Stimulated activated CD8-positive, alpha-beta memory T cell treated with anti-CD3 and anti-CD28 coated beads, Interleukin-4, amount 100 ng/mL, for 4 hours (primary cell): ENCODE data around the gene ZNF324.
A peak's percentile ranks its signal among the peaks of the same experiment; 100 is the strongest.
"Not testable (repeated sequence)": the region's sequence is repeated elsewhere in the genome, so short reads cannot be mapped to it uniquely, and the experiment has no call there.

ENCODE experiments used
- DNase-seq, 2 donors: peaks; one replicate each; pipeline ENCODE4 v3.0.0-alpha.2; 2020; ENCODE audit warnings: low read depth in 2 of 2, low spot score in 1 of 2

ZNF324 gene

DNA sequence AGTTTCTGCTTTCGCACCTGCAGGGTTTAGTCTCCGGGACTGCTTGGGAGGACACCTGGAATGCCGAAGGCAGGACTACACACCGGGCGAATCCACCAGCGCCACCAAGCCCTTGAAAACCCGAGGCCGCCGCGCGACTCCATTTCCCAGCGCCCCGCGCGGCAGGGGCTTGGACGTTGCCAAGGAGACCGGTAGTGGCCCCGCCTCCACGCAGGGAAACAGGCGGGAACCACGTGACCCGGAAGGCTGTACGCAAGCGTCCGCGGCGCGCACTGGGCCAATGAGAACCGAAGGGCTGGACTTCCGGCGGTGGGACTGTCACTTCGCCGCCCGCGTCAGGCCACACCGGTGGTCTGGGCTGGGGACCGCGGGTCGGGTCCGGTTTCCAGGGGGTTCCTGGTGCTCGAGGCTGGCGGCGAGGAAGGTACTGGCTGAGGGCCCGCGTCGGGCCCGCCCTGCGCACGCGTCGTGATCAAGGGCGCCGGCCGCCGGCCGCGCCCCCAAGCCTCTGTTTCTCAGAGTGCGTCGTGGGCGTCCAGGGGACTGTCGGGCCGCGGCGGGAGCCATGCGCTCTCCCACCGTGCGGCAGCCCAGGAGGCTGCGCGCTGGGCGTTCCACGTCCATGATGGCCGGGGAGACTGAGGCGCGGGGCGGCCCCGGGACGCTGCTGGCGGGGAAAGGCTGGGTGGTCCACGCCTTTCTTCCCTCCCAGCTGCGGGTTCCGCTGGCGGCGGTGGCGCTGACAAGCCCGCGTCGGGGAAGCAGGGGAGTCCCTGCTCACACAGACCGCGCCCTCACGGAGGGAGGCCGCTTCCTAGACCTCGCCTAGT, at the start of gene ZNF324:
TSS of gene ZNF324 (plus strand) at position 321 of the 830 bp plus-strand sequence. CDS start 2,106 bp downstream, outside the sequence.
- peak; percentile 94 to 96 for DNase-seq

DNA sequence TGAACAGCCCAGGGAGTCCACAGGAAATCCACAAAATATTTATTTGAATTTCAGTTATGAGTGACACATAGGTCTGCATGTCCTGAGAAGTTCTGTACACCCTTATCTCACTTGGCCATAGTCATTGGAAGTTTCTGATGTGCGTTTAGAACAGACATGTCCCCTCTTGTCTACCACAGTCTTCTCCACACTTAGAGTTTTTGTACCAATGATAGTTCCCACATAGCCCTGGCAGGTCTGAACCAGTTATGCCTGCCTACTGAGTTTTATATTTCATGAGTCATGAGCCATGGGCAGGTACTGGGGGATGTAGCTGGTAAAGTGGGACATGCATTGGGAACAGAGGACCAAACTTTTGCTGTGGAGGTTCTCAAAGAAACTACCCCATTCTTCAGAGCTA, 38.3 kb upstream of the ZNF324 start:
- no peak for DNase-seq

DNA sequence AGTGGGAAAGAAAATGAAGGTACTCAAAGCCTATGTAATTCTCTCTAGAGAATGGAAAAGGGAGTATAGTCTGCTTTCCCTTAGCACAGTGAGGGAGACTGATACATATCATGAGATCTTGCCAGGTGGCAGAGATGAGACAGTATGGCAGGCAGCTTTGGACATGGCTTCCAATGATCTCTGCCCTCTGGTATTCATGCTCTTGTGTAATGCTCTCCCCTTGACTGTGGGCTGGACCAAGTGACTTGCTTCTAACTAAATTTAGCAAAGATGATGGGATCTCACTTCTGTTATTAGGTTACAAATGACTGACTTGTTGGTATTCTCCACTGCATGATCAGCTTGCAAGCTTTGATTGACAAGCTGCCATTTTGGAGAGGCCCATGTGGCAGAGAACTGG, 37.1 kb upstream of the ZNF324 start:
- no peak for DNase-seq

DNA sequence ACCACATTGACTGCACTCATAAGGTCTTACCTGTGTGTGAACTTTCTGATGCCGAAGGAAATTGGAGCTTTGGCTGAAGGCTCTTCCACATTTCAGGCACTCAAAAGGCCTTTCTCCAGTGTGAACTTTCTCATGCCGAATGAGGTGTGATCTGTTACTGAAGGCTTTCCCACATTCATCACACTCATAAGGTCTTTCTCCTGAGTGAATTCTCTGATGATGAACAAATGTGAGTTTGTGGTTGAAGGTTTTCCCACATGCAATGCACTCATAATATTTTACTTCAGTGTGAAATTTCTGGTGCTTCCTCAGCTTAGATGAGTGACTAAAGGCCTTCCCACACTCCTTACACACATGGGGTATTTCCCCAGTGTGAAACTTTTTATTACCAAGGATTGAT, 32.7 kb upstream of the ZNF324 start:
- no peak for DNase-seq

DNA sequence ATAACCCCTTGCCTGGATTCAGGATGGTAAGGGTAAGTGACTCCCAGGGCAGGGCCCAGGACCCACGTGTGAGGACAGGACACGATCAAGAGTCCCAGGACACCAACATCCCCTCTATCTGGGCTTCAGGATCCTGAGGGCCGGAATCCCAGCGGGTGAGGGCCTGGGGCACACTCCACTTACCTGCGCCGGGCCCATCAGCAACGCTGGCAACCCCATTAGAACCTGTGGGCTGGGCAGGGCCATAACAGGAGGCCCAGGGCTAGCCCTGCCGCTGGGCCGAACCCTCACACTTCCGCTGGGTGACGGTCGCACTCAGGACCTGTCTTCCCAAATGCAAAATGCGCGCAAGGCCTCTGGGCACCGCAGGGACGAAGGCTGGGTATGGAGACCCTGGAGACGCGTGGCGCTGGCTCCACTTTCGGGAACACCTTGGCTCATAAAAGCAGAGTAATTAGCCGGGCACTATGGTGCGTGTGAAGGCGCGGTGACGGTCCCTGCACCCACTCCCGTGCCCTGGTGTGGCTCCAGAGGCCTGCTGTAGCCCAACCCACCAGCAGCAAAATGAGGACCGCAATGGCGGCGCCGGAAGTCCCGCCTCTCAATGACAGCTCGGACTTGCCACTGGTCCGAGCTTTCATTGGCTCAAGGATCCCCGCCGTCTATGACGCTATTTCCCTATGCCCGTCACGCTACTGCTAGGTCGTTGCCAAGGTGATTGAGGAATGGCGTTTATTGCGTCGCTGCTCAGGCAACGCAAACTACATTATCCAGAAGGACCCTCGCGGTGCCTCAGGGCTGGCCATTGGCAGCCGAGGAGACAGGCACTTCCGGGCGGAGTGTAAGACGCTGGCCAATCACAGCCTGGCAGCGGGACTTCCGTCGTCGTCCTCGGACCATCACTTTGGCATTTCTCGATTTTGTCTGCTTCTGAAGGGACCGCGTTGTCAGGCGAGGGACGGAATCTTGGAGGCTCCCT, 27.0 kb upstream of the ZNF324 start, which contains the start of gene ZNF132:
TSS of gene ZNF132 (minus strand) at position 578 of the 979 bp plus-strand sequence. CDS start at position 246, 332 bp downstream.
- peak; percentile 81 to 90 for DNase-seq

DNA sequence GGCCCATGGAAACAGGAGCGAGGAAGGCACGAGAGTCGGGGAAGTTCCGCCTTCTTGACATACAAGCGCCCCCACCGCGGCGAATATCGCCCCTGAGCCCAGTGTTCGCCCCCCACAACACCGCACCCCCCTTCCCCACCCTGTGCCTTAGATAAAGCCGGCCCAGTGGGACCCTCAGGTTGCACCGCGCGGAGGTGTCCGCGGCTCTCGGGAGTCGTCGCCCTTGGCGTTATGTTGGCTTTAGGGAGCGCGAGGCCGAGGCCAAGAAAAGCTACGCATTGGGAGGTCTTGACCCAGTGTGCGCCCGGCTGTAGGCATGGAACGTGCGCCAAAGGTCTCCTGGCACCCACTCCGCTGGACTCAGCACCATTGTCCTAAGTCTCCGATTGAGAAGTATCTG, 26.3 kb upstream of the ZNF324 start:
- DNase-seq = no peak

DNA sequence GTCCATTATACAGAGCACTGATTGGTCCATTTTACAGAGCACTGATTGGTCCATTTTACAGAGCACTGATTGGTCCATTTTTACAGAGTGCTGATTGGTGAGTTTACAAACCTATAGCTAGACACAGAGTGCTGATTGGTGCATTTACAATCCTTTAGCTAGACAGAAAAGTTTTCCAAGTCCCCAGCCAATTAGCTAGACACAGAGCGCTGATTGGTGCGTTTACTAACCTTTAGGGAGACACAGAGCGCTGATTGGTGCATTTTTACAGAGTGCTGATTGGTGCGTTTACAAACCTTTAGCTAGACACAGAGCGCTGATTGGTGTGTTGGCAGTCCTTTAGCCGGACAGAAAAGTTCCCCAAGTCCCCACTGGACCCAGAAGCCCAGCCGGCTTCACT, 23.9 kb upstream of the ZNF324 start:
- DNase-seq = not testable (repeated sequence)

DNA sequence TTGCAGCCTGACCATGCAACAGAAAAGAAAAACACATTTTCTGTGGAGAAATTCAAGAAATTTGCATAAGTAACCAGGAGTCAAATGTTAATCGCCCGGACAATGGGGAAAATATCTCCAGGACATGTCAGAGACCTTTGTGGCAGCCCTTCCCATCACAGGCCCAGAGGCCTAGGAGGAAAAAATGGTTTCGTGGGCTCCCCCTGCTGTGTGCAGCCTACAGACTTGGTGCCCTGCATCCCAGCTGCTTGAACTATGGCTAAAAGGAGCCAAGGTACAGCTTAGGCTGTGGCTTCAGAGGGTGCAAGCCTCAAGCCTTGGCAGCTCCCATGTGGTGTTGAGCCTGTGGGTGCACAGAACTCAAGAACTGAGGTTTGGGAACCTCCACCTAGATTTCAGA, 18.0 kb upstream of the ZNF324 start:
- DNase-seq = not testable (repeated sequence)

DNA sequence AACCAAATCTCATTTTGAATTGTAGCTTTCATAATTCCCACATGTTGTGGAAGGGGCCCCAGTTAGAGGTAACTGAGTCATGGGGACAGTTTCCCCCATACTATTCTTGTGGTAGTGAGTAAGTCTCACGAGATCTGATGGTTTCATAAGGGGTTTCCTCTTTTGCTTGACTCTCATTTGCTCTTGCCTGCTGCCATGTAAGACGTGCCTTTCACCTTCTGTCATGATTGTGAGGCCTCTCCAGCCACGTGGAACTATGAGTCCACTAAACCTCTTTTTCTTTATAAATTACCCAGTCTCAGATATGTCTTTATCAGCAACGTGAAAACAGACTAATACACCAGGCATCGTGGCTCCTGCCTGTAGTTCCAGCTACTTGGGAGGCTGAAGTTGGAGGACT, 16.9 kb upstream of the ZNF324 start:
- DNase-seq = not testable (repeated sequence)

DNA sequence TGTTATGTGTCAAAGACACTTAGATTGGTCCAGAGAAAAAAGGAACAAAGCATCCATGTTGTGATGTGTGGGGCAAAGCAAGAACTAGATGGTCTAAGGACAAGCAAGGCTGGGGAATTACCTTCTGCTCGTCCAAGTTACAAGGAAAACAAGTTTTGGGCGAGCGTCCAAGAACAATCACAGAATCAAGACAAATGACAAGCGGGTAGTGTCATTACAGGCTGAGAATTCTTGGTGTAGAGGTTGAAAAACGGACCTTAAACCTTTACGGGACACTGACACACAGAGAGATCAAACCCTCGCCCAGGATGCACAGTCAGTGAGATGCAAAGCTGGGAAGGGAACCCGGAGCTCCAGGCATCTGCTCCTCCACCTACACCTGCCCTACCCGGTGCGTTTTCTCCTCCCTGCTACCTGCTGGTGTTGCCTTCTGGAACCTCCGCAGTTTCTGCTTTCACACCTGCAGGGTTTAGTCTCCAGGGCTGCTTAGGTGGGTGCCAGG, 16.0 kb upstream of the ZNF324 start:
- no peak for DNase-seq

DNA sequence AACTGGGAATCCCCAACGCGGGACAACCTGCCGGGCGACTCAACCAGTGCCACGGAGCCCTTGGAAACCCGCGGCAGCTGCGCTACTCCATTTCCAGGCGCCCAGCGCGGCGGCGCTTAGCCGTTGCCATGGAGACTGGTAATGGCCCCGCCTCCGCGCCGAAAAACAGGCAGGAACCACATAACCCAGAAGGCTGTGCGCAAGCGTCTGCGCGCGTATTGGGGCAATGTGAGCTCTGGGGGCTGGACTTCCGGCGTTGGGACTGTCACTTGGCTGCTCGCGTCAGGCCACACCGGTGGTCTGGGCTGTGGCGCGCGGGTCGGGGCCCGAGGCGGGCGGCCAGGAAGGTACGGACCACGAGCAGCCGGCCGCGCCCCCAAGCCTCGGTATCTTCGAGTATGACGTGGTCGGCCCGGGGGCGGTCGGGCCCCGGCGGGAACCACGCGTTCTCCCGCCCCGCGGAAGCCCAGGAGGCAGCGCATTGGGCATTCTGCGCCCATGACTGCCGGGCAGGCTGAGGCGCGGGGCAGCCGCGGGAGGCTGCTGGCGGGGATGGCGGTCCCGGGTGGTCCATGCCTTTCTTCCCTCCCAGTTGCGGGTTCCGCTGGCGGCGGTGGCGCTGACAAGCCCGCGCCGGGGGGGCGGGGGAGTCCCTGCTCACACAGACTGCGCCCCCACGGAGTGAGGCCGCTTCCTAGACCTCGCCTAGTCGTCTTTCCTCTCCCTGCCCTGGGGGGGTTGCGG, 15.3 kb upstream of the ZNF324 start, which contains the start of gene ZNF324B:
TSS of gene ZNF324B (plus strand) at position 265 of the 744 bp plus-strand sequence. CDS start 2,080 bp downstream, outside the sequence.
- peak; percentile 91 to 93 for DNase-seq

DNA sequence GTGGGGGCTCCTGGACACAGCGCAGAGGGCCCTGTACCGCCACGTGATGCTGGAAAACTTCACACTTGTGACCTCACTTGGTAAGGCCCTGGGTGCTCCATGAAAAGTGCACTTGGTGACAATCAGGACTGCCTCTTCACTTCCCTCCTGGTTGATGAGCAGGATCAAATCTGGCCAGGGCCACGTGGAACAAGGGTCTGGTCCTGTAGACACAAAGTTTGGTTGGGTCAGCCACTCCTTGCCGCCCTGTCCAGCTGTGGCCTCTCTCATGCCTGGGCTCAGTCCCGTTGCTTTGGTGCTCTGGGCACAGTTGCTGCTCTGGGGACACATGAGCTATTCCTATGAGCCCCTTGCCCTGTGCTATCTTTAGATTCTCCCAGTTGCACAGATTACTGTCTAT, 13.1 kb upstream of the ZNF324 start:
- DNase-seq = no peak

DNA sequence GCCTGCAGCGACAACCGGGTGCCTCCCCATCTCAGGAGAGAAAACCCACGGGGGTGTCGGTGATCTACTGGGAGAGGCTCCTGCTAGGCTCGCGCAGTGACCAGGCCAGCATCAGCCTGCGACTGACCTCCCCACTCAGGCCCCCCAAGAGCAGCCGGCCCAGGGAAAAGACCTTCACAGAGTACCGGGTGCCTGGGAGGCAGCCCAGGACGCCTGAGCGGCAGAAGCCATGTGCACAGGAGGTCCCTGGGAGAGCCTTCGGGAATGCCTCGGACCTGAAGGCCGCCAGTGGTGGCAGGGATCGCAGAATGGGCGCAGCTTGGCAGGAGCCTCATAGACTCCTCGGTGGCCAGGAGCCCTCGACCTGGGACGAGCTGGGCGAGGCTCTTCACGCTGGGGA, 11.6 kb upstream of the ZNF324 start:
- DNase-seq = no peak

DNA sequence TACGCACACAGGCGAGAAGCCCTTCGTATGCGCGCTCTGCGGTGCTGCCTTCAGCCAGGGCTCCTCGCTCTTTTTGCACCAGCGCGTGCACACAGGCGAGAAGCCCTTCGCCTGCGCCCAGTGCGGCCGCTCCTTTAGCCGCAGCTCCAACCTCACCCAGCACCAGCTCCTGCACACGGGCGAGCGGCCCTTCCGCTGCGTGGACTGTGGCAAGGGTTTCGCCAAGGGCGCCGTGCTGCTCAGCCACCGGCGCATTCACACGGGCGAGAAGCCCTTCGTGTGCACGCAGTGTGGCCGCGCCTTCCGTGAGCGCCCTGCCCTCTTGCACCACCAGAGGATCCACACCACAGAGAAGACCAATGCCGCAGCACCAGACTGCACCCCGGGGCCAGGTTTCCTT, 10.8 kb upstream of the ZNF324 start:
- DNase-seq = no peak

DNA sequence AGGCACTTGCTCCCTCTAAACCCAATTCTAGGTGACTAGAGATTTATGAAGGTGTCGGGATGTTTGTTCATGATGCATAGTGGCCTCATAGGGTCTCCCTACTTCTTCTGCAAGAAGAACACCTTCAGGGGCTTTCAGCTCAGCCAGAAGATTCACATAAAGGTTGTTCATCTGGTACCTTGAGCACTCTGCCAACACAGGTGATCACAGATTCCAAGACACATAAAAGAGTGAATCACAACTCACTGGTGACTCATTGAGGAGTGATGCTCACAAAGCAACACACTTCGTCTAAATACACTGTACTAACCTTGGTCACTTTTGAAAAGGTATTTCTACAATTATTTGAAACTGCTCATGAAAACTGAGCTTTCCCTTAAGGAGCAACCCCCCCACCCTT, 6.8 kb upstream of the ZNF324 start:
- DNase-seq = no peak

DNA sequence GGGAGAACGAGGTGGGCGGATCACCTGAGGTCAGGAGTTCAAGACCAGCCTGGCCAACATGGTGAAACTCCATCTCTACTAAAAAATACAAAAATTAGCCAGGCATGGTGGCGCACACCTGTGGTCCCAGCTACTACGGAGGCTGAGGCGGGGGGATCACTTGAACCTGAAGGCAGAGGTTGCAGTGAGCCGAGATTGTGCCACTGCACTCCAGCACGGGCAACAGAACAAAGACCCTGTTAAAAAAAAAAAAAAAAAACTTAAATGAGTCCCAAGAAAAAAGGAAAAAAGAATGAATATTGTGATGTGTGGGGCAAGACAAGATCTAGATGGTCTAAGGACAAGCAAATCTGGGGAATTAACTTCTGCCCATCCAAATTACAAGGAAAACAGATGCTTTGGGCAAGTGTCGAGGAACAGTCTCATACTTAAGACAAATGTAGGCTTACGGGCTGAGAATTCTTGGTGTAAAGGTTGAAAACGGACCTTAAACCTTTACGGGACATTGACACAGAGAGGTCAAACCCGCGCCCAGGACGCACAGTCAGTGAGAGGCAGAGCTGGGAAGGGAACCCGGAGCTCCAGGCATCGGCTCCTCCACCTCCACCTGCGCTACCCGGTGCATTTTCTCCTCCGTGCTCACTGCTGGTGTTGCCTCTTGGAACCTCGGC, 656 bp upstream of the ZNF324 start:
- no peak for DNase-seq

DNA sequence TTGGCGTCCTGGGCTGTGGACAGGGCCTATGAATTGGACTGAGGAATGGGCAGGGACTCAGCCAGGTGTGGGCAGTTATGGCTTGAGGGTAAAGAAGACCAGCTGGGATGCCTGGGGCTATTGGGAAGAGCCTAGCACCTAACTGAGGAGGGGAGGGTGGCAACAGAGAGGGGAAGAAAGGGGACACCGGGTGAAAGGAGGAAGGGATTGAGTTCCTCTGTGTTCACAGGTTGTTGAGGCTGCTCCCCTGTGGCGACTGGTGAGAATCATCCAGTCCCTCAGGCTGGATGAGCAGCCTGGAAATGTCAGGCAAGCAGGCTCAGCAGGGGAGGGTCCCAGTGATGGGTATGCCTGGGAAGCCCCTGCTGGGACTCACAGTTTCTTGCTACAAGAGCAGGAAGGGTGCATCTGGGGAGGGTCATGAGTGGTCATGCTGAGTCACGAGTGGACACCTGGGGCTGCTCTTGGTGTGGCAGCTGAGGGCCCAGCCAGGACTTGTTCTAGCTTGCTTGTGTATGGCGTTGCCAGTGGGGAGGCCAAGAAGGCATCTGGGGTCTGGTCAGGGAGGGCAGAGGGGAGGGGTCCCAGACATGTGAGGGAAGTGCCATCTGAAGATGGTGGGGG, 1.4 kb downstream of the ZNF324 start:
- no peak for DNase-seq

DNA sequence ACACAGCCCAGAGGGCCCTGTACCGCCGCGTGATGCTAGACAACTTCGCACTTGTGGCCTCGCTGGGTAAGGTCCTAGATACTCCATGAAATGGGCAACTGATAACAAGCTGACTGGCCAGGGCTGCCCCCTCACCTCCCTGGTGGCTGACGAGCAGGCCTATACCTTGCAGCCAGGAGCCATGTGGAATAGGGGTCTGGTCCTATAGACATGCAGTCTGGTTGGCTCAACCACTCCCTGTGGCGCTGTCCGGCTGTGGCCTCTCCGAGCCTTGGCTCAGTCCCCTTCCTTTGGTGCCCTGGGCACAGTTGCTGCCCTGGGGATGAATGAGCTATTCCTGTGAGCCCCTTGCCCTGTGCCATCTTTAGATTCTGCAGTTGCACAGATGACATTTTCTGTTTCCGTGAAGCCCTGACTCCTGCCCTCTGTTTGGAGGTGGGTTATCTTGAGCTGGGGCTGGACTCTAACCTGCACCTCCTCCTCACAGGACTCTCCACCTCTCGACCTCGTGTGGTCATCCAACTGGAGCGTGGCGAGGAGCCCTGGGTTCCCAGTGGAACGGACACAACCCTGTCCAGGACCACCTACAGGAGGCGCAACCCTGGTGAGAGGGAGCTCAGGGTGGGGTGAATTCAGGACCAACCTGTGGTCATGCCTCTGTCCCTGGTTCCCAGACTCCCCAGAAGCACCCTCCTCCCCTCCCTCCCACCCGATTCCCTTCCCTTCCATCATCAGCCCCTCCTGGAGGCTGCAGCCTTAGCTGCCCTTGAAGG, 2.5 kb downstream of the ZNF324 start:
- DNase-seq = no peak
